ENCODE results near the gene IL12RB2. TPM values are rescaled to one million over a fixed set of nuclear protein-coding genes. Genes with fewer than 3 reads are reported as not detected.

Gene IL12RB2
- total RNA-seq, 1 experiment from 2014 or later, result not detected

GRCh38 chr1:67290236-67290635, 17.4 kb upstream of the IL12RB2 start:
- Mint-ChIP-seq H3K27me3 (ENCODE audit: unreplicated experiment) (no peaks in the 10 kb centered on the region), H3K27ac (ENCODE audit: unreplicated experiment) (no peak overlapping the region), H3K4me1 (ENCODE audit: low read depth, unreplicated experiment) (peaks cover 23% of the 10 kb centered on the region), H3K9me3 (ENCODE audit: low read depth, unreplicated experiment) (peaks cover 2% of the 10 kb centered on the region), H3K4me3 (ENCODE audit: low read depth, unreplicated experiment) (no peak overlapping the region), H3K36me3 (ENCODE audit: insufficient read depth, unreplicated experiment) (no peaks in the 10 kb centered on the region)
- intact Hi-C loops (cut with micrococcal nuclease; ENCODE audit: unreplicated experiment), result no loop called here
- no TSS peak for BruUV-seq (replicated peaks)
- TF ChIP-seq, protein P1, sequence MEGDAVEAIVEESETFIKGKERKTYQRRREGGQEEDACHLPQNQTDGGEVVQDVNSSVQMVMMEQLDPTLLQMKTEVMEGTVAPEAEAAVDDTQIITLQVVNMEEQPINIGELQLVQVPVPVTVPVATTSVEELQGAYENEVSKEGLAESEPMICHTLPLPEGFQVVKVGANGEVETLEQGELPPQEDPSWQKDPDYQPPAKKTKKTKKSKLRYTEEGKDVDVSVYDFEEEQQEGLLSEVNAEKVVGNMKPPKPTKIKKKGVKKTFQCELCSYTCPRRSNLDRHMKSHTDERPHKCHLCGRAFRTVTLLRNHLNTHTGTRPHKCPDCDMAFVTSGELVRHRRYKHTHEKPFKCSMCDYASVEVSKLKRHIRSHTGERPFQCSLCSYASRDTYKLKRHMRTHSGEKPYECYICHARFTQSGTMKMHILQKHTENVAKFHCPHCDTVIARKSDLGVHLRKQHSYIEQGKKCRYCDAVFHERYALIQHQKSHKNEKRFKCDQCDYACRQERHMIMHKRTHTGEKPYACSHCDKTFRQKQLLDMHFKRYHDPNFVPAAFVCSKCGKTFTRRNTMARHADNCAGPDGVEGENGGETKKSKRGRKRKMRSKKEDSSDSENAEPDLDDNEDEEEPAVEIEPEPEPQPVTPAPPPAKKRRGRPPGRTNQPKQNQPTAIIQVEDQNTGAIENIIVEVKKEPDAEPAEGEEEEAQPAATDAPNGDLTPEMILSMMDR (IDR thresholded peaks at IDR 0.05; ENCODE audit: unreplicated experiment), result no peak
- DNase-seq, result no peak
- CTCF ChIA-PET, result no interaction called here

GRCh38 chr1:67294836-67295617, 12.6 kb upstream of the IL12RB2 start:
- Mint-ChIP-seq H3K27ac (ENCODE audit: unreplicated experiment) (no peak overlapping the region), H3K27me3 (ENCODE audit: unreplicated experiment) (no peaks in the 10 kb centered on the region), H3K4me3 (ENCODE audit: low read depth, unreplicated experiment) (no peak overlapping the region), H3K4me1 (ENCODE audit: low read depth, unreplicated experiment) (peaks cover 10% of the 10 kb centered on the region), H3K9me3 (ENCODE audit: low read depth, unreplicated experiment) (peaks cover 2% of the 10 kb centered on the region), H3K36me3 (ENCODE audit: insufficient read depth, unreplicated experiment) (no peaks in the 10 kb centered on the region)
- BruUV-seq (replicated peaks), result no TSS peak
- CTCF ChIA-PET, result interaction anchor here (0.7 kb wide), 1 partner anchor 270 kb away, joined by 3 read pairs; no protein-coding TSS in a partner anchor
- TF ChIP-seq, protein P1 (IDR thresholded peaks at IDR 0.05; ENCODE audit: unreplicated experiment), result no peak
- no peak for DNase-seq
- intact Hi-C loops (cut with micrococcal nuclease; ENCODE audit: unreplicated experiment), result no loop called here

GRCh38 chr1:67298762-67299161, 8.9 kb upstream of the IL12RB2 start:
- Mint-ChIP-seq H3K9me3 (ENCODE audit: low read depth, unreplicated experiment) (no peaks in the 10 kb centered on the region), H3K4me3 (ENCODE audit: low read depth, unreplicated experiment) (no peak overlapping the region), H3K4me1 (ENCODE audit: low read depth, unreplicated experiment) (peaks cover 1% of the 10 kb centered on the region), H3K36me3 (ENCODE audit: insufficient read depth, unreplicated experiment) (no peaks in the 10 kb centered on the region), H3K27ac (ENCODE audit: unreplicated experiment) (no peak overlapping the region), H3K27me3 (ENCODE audit: unreplicated experiment) (no peaks in the 10 kb centered on the region)
- intact Hi-C loops (cut with micrococcal nuclease; ENCODE audit: unreplicated experiment), result no loop called here
- CTCF ChIA-PET, result interaction anchor here (0.6 kb wide), 1 partner anchor 235 kb away, joined by 6 read pairs; no protein-coding TSS in a partner anchor
- TF ChIP-seq, protein P1 (IDR thresholded peaks at IDR 0.05; ENCODE audit: unreplicated experiment), result no peak
- BruUV-seq (replicated peaks), result no TSS peak
- DNase-seq, result no peak

GRCh38 chr1:67299296-67299695, 8.4 kb upstream of the IL12RB2 start:
- H3K4me3 Mint-ChIP-seq (ENCODE audit: low read depth, unreplicated experiment), result no peak overlapping the region
- TF ChIP-seq, protein P1 (IDR thresholded peaks at IDR 0.05; ENCODE audit: unreplicated experiment), result no peak
- no peaks in the 10 kb centered on the region for H3K36me3 Mint-ChIP-seq (ENCODE audit: insufficient read depth, unreplicated experiment)
- H3K27ac Mint-ChIP-seq (ENCODE audit: unreplicated experiment), result no peak overlapping the region
- no TSS peak for BruUV-seq (replicated peaks)
- DNase-seq, result no peak
- H3K4me1 Mint-ChIP-seq (ENCODE audit: low read depth, unreplicated experiment), result no peaks in the 10 kb centered on the region
- H3K9me3 Mint-ChIP-seq (ENCODE audit: low read depth, unreplicated experiment), result no peaks in the 10 kb centered on the region
- CTCF ChIA-PET, result no interaction called here
- intact Hi-C loops (cut with micrococcal nuclease; ENCODE audit: unreplicated experiment), result no loop called here
- H3K27me3 Mint-ChIP-seq (ENCODE audit: unreplicated experiment), result no peaks in the 10 kb centered on the region
